HAP-1 (cell line): ENCODE measurements around the gene SDCCAG8.

ENCODE experiments used
- DNase-seq, 2 experiments: peaks; one replicate each; pipeline ENCODE4 v3.0.0-alpha.2; 2016 to 2020; ENCODE audit warnings: low spot score in 2 of 2
- H3K27me3 ChIP-seq: fragments of 250-450 bp; sonication (Bioruptor Pico); 2 replicates; pipeline ENCODE4 v1.5.1; 2020; ENCODE audit warnings: low read depth, mild to moderate bottlenecking, moderate library complexity
- H3K36me3 ChIP-seq: fragments of 250-450 bp; sonication (Bioruptor Pico); replicated peaks from 2 replicates; pipeline ENCODE4 v1.5.1; 2020; ENCODE audit warnings: mild to moderate bottlenecking
- H3K4me1 ChIP-seq: fragments of 250-450 bp; sonication (Bioruptor Pico); 2 replicates; pipeline ENCODE4 v1.5.1; 2020; ENCODE audit warnings: mild to moderate bottlenecking
- H3K4me3 ChIP-seq: fragments of 250-450 bp; sonication (Bioruptor Pico); 2 replicates; pipeline ENCODE4 v1.5.1; 2020; ENCODE audit warnings: mild to moderate bottlenecking, moderate library complexity
- H3K9me3 ChIP-seq: fragments of 250-450 bp; sonication (Bioruptor Pico); 2 replicates; pipeline ENCODE4 v1.5.1; 2020; ENCODE audit warnings: mild to moderate bottlenecking, moderate library complexity
- in situ Hi-C: fragments of 300-500 bp; cut with MboI; formaldehyde crosslinking; loops from 3 replicates; pipeline ENCODE4 v1.14.3; 2020; ENCODE audit warnings: low sequenced_read_pairs, inconsistent platforms, mixed read lengths

SDCCAG8 gene

GRCh38 chr1:243260221-243260880, 4.5 kb downstream of the SDCCAG8 start:
- DNase-seq, result no peak
- no peaks in the 10 kb centered on the region; the same call in 1 of the 2 replicates for H3K36me3 ChIP-seq
- peaks cover 24% of the 10 kb centered on the region for H3K4me1 ChIP-seq
- no peaks in the 10 kb centered on the region for H3K27me3 ChIP-seq
- H3K4me3 ChIP-seq, result no peak overlapping the region
- in situ Hi-C loops, result no loop called here
- no peaks in the 10 kb centered on the region for H3K9me3 ChIP-seq

- in situ Hi-C loops, result no loop called here
- H3K36me3 ChIP-seq, result no peaks in the 10 kb centered on the region; the same call in 1 of the 2 replicates
- DNase-seq, result no peak
- no peaks in the 10 kb centered on the region for H3K27me3 ChIP-seq
- no peak overlapping the region for H3K4me3 ChIP-seq
- no peaks in the 10 kb centered on the region for H3K9me3 ChIP-seq
- H3K4me1 ChIP-seq, result peaks cover 24% of the 10 kb centered on the region
Observed at GRCh38 chr1:243261390-243261789, 5.5 kb downstream of the SDCCAG8 start.

GRCh38 chr1:243264717-243265116, 8.9 kb downstream of the SDCCAG8 start:
- no peaks in the 10 kb centered on the region for H3K27me3 ChIP-seq
- H3K36me3 ChIP-seq, result no peaks in the 10 kb centered on the region; the same call in 1 of the 2 replicates
- DNase-seq, result no peak
- H3K4me1 ChIP-seq, result peaks cover 15% of the 10 kb centered on the region
- no peak overlapping the region for H3K4me3 ChIP-seq
- in situ Hi-C loops, result no loop called here
- H3K9me3 ChIP-seq, result no peaks in the 10 kb centered on the region

- Histone ChIP-seq H3K36me3 (no peaks in the 10 kb centered on the region; the same call in 1 of the 2 replicates), H3K9me3 (no peaks in the 10 kb centered on the region), H3K4me3 (no peak overlapping the region), H3K27me3 (no peaks in the 10 kb centered on the region), H3K4me1 (peaks cover 15% of the 10 kb centered on the region)
- no peak for DNase-seq
- in situ Hi-C loops, result no loop called here
Observed at GRCh38 chr1:243266231-243266630, 10.4 kb downstream of the SDCCAG8 start.

GRCh38 chr1:243267471-243267880, 11.6 kb downstream of the SDCCAG8 start:
- no peaks in the 10 kb centered on the region for H3K9me3 ChIP-seq
- H3K4me1 ChIP-seq, result peaks cover 15% of the 10 kb centered on the region
- H3K36me3 ChIP-seq, result no peaks in the 10 kb centered on the region; the same call in 1 of the 2 replicates
- in situ Hi-C loops, result no loop called here
- no peak overlapping the region for H3K4me3 ChIP-seq
- no peak for DNase-seq
- H3K27me3 ChIP-seq, result no peaks in the 10 kb centered on the region

- Histone ChIP-seq H3K4me3 (no peak overlapping the region), H3K4me1 (peaks cover 11% of the 10 kb centered on the region), H3K27me3 (no peaks in the 10 kb centered on the region), H3K36me3 (no peaks in the 10 kb centered on the region), H3K9me3 (no peaks in the 10 kb centered on the region)
- in situ Hi-C loops, result no loop called here
- no peak for DNase-seq
Observed at GRCh38 chr1:243267914-243268653, 12.2 kb downstream of the SDCCAG8 start.

GRCh38 chr1:243268751-243269460, 13.1 kb downstream of the SDCCAG8 start:
- Histone ChIP-seq H3K4me3 (no peak overlapping the region), H3K9me3 (no peaks in the 10 kb centered on the region), H3K4me1 (peaks cover 3% of the 10 kb centered on the region), H3K27me3 (no peaks in the 10 kb centered on the region), H3K36me3 (no peaks in the 10 kb centered on the region)
- in situ Hi-C loops, result no loop called here
- DNase-seq, result no peak

- Histone ChIP-seq H3K9me3 (no peaks in the 10 kb centered on the region), H3K4me1 (no peaks in the 10 kb centered on the region), H3K36me3 (no peaks in the 10 kb centered on the region), H3K4me3 (no peak overlapping the region), H3K27me3 (no peaks in the 10 kb centered on the region)
- no peak for DNase-seq
- in situ Hi-C loops, result no loop called here
Observed at GRCh38 chr1:243269461-243269801, 13.6 kb downstream of the SDCCAG8 start.

- H3K9me3 ChIP-seq, result no peaks in the 10 kb centered on the region
- in situ Hi-C loops, result no loop called here
- H3K36me3 ChIP-seq, result peaks cover 4% of the 10 kb centered on the region; the same call in 1 of the 2 replicates
- H3K4me3 ChIP-seq, result no peak overlapping the region
- H3K4me1 ChIP-seq, result no peaks in the 10 kb centered on the region
- DNase-seq, result no peak
- H3K27me3 ChIP-seq, result no peaks in the 10 kb centered on the region
Observed at GRCh38 chr1:243270097-243270864, 14.4 kb downstream of the SDCCAG8 start.

- no peak for DNase-seq
- Histone ChIP-seq H3K9me3 (no peaks in the 10 kb centered on the region), H3K27me3 (no peaks in the 10 kb centered on the region), H3K36me3 (peaks cover 5% of the 10 kb centered on the region), H3K4me3 (no peak overlapping the region), H3K4me1 (no peaks in the 10 kb centered on the region)
- in situ Hi-C loops, result no loop called here
Observed at GRCh38 chr1:243271996-243272395, 16.2 kb downstream of the SDCCAG8 start.

GRCh38 chr1:243272401-243272800, 16.6 kb downstream of the SDCCAG8 start:
- no peak for DNase-seq
- Histone ChIP-seq H3K9me3 (no peaks in the 10 kb centered on the region), H3K36me3 (peaks cover 8% of the 10 kb centered on the region), H3K27me3 (no peaks in the 10 kb centered on the region), H3K4me3 (no peak overlapping the region), H3K4me1 (no peaks in the 10 kb centered on the region)
- in situ Hi-C loops, result no loop called here

GRCh38 chr1:243273506-243273905, 17.7 kb downstream of the SDCCAG8 start:
- peaks cover 8% of the 10 kb centered on the region for H3K36me3 ChIP-seq
- no peak overlapping the region for H3K4me3 ChIP-seq
- no peak for DNase-seq
- H3K27me3 ChIP-seq, result no peaks in the 10 kb centered on the region
- in situ Hi-C loops, result no loop called here
- no peaks in the 10 kb centered on the region for H3K4me1 ChIP-seq
- H3K9me3 ChIP-seq, result no peaks in the 10 kb centered on the region

- in situ Hi-C loops, result no loop called here
- H3K36me3 ChIP-seq, result peaks cover 8% of the 10 kb centered on the region
- DNase-seq, result no peak
Observed at GRCh38 chr1:243273945-243274344, 18.1 kb downstream of the SDCCAG8 start.

More at GRCh38 chr1:243273945-243274344, 18.1 kb downstream of the SDCCAG8 start:
- no peaks in the 10 kb centered on the region for H3K4me1 ChIP-seq
- H3K4me3 ChIP-seq, result no peak overlapping the region
- H3K27me3 ChIP-seq, result no peaks in the 10 kb centered on the region
- H3K9me3 ChIP-seq, result no peaks in the 10 kb centered on the region
